HG03108 (cell line): Measurements from ENCODE around the gene BHLHE40.

Experiments
- ATAC-seq: cut with Tn5 transposase; IDR thresholded peaks from one replicate; pipeline ENCODE4 v1.9.1; 2021; ENCODE audit warnings: moderate library complexity; ENCODE audit not compliant: unreplicated experiment

The BHLHE40 gene

GRCh38 chr3:4997946-4998345, 18.7 kb downstream of the BHLHE40 start:
- ATAC-seq = no peak

- ATAC-seq = no peak
These were observed 20.4 kb downstream of the BHLHE40 start for GRCh38 chr3:4999531-5000184.

GRCh38 chr3:5001135-5001534, 21.9 kb downstream of the BHLHE40 start:
- no peak for ATAC-seq

GRCh38 chr3:5001805-5002173, 22.6 kb downstream of the BHLHE40 start:
- no peak for ATAC-seq

GRCh38 chr3:5002174-5002870, 23.1 kb downstream of the BHLHE40 start:
- ATAC-seq = no peak

- ATAC-seq = no peak
These were observed 23.6 kb downstream of the BHLHE40 start for GRCh38 chr3:5002871-5003247.

GRCh38 chr3:5004319-5005152, 25.3 kb downstream of the BHLHE40 start:
- no peak for ATAC-seq

GRCh38 chr3:5005367-5005766, 26.1 kb downstream of the BHLHE40 start:
- no peak for ATAC-seq

GRCh38 chr3:5006755-5007202, 27.5 kb downstream of the BHLHE40 start:
- peak; percentile 57 for ATAC-seq

- no peak for ATAC-seq
These were observed 28.6 kb downstream of the BHLHE40 start for GRCh38 chr3:5007873-5008272.

GRCh38 chr3:5009506-5010109, 30.4 kb downstream of the BHLHE40 start:
- ATAC-seq = no peak

GRCh38 chr3:5010140-5010539, 30.9 kb downstream of the BHLHE40 start:
- ATAC-seq = no peak

GRCh38 chr3:5010706-5011554, 31.7 kb downstream of the BHLHE40 start:
- no peak for ATAC-seq

GRCh38 chr3:5011555-5012256, 32.5 kb downstream of the BHLHE40 start:
- ATAC-seq = peak; percentile 46

- ATAC-seq = no peak
These were observed 33.1 kb downstream of the BHLHE40 start for GRCh38 chr3:5012367-5012766.

- ATAC-seq = no peak
These were observed 34.0 kb downstream of the BHLHE40 start for GRCh38 chr3:5013021-5013906.

- no peak for ATAC-seq
These were observed 35.2 kb downstream of the BHLHE40 start for GRCh38 chr3:5014391-5014790.

- no peak for ATAC-seq
These were observed 35.8 kb downstream of the BHLHE40 start for GRCh38 chr3:5015056-5015455.
